Heart right ventricle (tissue), 16 donors: ENCODE data around the gene FXR1. TPM values are rescaled to one million over a fixed set of nuclear protein-coding genes. Genes with fewer than 3 reads are reported as not detected.

ENCODE experiments used
- ATAC-seq, 8 donors: fragments of 200-7000 bp; cut with Tn5 transposase; one replicate each; pipeline ENCODE4 v1.9.1; 2020; ENCODE audit warnings: mild to moderate bottlenecking in 8 of 8, moderate library complexity in 8 of 8, moderate number of reproducible peaks in 1 of 8
- DNase-seq, 2 donors: peaks; one replicate each; pipeline ENCODE4 v3.0.0-alpha.2; 2020
- H3K27ac ChIP-seq, 10 donors: fragments of 200-600 bp; sonication (generic) in 2 of 10; one replicate each; pipeline versions ENCODE4 v1.5.0 to v1.8.0; 2020 to 2022; ENCODE audit warnings: mild to moderate bottlenecking in 3 of 10
- H3K27me3 ChIP-seq, 7 donors: fragments of 200-600 bp; one replicate each; pipeline ENCODE4 v1.8.0; 2021 to 2022; ENCODE audit warnings: mild to moderate bottlenecking in 2 of 7
- H3K36me3 ChIP-seq, 9 donors: fragments of 200-600 bp; sonication (generic) in 1 of 9; one replicate each; pipeline versions ENCODE4 v1.5.0 to v1.8.0; 2020 to 2022; ENCODE audit warnings: mild to moderate bottlenecking in 2 of 9
- H3K4me1 ChIP-seq, 9 donors: fragments of 200-600 bp; sonication (generic) in 1 of 9; one replicate each; pipeline versions ENCODE4 v1.5.0 to v1.8.0; 2020 to 2022; ENCODE audit warnings: mild to moderate bottlenecking in 4 of 9
- H3K4me3 ChIP-seq, 10 donors: fragments of 200-600 bp; sonication (generic) in 2 of 10; one replicate each; pipeline versions ENCODE4 v1.5.0 to v1.8.0; 2020 to 2022; ENCODE audit warnings: mild to moderate bottlenecking in 7 of 10, moderate library complexity in 2 of 10
- H3K9me3 ChIP-seq, 11 donors: fragments of 200-600 bp in 10 of 11; sonication (generic) in 2 of 11; one replicate each; pipeline versions ENCODE4 v1.5.0 to v1.8.0; 2013 to 2022; ENCODE audit warnings: mild to moderate bottlenecking in 2 of 11, control low read depth in 1 of 11, moderate library complexity in 1 of 11
- CTCF ChIP-seq, 9 donors: fragments of 200-600 bp; sonication (generic) in 2 of 9; IDR thresholded peaks; one replicate each; pipeline versions ENCODE4 v1.5.0 to v1.8.0; 2021 to 2022; ENCODE audit warnings: antibody characterized with exemption in 9 of 9, mild to moderate bottlenecking in 5 of 9, moderate library complexity in 1 of 9
- WGBS, 2 donors: extraction: QIAGEN DNeasy Blood & Tissue Kit; methylation state at CpG; one replicate each; pipeline ENCODE4 v1.1.7; 2013; ENCODE audit warnings: inconsistent platforms in 1 of 2; 5-methylcytosine and 5-hydroxymethylcytosine counted together
- intact Hi-C, 10 donors: fragments of 100-400 bp; cut with DNase I; formaldehyde crosslinking; loops; one replicate each; pipeline versions ENCODE4 v1.11.1 to v1.14.2; 2022
- polyA plus RNA-seq, 2 donors: library from polyadenylated mRNA; stranded (reverse); fragments of 200-250 nt; gene quantifications; one replicate each; pipeline ENCODE4 v1.2.3, GENCODE V29; 2013
- total RNA-seq, 10 donors: library from RNA; stranded (reverse); fragmentation: NEBNext Ultra II Directional in 3 of 10; extraction: Animal tissue kit (Norgen Biotek cat#: 25700) in 3 of 10; gene quantifications; one replicate each; pipeline versions ENCODE4 v1.2.1 to v1.2.4, GENCODE V29; 2021 to 2023
- donor health status: Arrhythmogenic right ventricular cardiomyopathy.
- donor health status: ischemic (EF 13 %, LVEDD 7.1; RV severe dilation, severe dysfunction).
- donor health status: healthy with polysubstance abuse.
- donor health status: DM: no; HTN: yes; CAD: no.
- donor health status: DM: no; HTN: no; CAD: no.
- donor health status: ischemic (EF 25% LVEDD 6.9; RV normal size, moderate dysfunction).
- donor health status: ischemic (EF 25% LVEDD 5.7; RV mildly dilated, moderate dysfunction).
- donor health status: healthy.
- donor health status: DM: yes; HTN: yes; CAD: no.
- donor health status: Ischemic cardiomyopathy.
- donor health status: ischemic (EF 35%, LVEDD 5.7; RV mildly dilated, moderate dysfunction).
- donor health status: nonischemic (EF 11% LVEDD 7.7; RV severe dilation, severe dysfunction).
- donor health status: DM: yes; HTN: yes; CAD: no.
- donor health status: PGD.
- donor health status: ischemic (EF 29% LVEDD 5.4; RV normal size, mild dysfunction).
- donor health status: nonischemic (EF 23%, LVEDD 6.1; RV moderate dilation, normal function).

FXR1 gene
- total and polyA plus RNA-seq, 12 donors = 69.6 to 314 (median 268) TPM

DNA sequence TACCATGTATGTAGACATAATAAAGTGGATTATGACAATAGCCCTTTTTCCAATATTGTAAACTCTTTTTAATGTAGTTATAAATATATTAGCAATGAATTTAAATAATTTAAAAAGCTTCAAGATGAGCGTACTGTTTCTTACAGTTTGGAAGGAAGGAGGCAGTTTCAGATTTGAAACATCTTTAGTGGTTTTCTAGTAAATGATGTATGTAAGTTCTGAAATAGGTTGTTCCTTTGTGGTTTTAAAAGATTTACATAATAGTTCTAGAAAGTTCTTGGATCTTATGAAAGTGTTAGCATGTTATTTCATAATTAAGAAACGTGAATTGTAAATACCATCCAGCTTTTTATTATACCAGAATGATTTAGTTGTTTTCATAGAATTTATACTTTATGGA is 61.1 kb downstream of the FXR1 start:
- H3K9me3 ChIP-seq = no peaks in the 10 kb centered on the region
- TF ChIP-seq CTCF (IDR thresholded peaks at IDR 0.05) = no peak
- no peak for DNase-seq
- H3K4me3 ChIP-seq = no peak overlapping the region
- intact Hi-C loops = loop anchor here in 1 of 10 donors (5.0 kb wide), 1 partner anchor 61 kb away; the partner anchor contains the start of gene FXR1
- WGBS, 2 donors = 88 to 94% methylated on average over 2 of the region's 2 CpGs
- H3K27me3 ChIP-seq = no peaks in the 10 kb centered on the region
- ATAC-seq = no peak
- H3K36me3 ChIP-seq = peaks cover 0 to 98% (median 33%) of the 10 kb centered on the region in 9 donors
- no peak overlapping the region for H3K27ac ChIP-seq
- H3K4me1 ChIP-seq = peaks cover 0 to 14% (median 0%) of the 10 kb centered on the region in 9 donors

DNA sequence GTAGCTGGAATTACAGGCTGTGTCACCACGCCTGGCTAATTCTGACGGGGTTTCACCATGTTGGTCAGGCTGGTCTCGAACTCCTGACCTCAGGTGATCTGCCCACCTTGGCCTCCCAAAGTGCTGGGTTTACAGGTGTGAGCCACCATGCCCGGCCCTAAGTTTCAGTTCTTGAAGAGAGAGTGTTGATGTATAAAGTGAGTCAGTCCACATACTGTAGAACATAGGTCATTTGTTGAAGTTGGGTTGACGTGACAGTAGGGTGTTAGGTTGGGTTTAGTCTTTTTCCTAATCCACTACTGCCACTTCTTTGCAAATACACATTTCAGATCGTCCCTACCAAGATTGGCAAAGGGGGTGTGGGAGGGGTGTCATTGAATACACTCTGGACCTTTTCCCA is 61.8 kb downstream of the FXR1 start:
- 91 to 93% methylated on average over 6 of the region's 6 CpGs for WGBS, 2 donors
- peaks cover 0 to 98% (median 26%) of the 10 kb centered on the region in 9 donors for H3K36me3 ChIP-seq

DNA sequence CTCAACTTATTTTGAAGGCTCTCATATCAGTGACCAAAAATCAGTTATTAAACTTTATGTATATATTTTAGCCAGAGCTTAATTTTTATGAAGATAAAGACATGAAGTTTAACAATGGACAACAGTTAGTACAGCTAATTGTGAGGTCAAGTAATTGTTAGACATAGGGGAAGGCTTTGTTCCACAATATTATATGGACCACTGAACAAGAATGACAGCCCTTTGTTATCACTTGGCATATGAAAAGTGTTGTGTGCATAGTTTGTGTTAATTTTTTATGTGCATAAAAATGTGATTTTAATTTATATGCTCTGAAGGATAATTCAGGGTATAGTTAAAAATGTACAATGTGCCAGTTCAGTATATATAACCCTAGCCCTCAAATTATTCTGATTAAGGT is 65.0 kb downstream of the FXR1 start:
- H3K27ac ChIP-seq = no peak overlapping the region

More for the DNA sequence above, 61.8 kb downstream of the FXR1 start:
- DNase-seq (no peak), ATAC-seq (no peak)
- no peak for TF ChIP-seq CTCF (IDR thresholded peaks at IDR 0.05)
- Histone ChIP-seq H3K9me3 (no peaks in the 10 kb centered on the region), H3K4me3 (no peak overlapping the region), H3K27ac (peak overlapping the region in 1 of 10 donors; percentile 4), H3K27me3 (no peaks in the 10 kb centered on the region), H3K4me1 (peaks cover 0 to 14% (median 2%) of the 10 kb centered on the region in 9 donors)
- intact Hi-C loops = loop anchor here in 1 of 10 donors (5.0 kb wide), 1 partner anchor 62 kb away; the partner anchor contains the start of gene FXR1

DNA sequence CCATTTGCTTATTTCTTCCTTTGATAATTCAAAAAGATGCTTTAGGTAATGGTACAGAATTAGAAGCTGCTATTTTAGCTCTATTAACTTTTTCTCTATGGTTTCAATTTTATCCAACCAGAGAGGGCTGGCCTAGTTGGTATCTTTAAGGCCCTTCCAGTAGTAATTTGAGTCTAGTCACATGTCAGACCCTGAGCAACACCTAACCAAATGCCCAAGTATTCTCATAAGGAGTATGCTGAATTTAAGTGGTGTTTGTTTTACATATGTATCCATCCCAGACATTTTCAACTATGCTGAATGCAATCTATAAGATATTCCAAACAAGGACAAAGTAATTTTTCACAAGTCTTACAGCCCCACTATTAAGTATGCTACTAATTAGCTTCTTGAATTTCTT is 67.5 kb downstream of the FXR1 start:
- Histone ChIP-seq H3K9me3 (no peaks in the 10 kb centered on the region), H3K4me1 (peaks cover 0 to 43% (median 8%) of the 10 kb centered on the region in 9 donors), H3K4me3 (no peak overlapping the region), H3K36me3 (peaks cover 0 to 98% (median 12%) of the 10 kb centered on the region in 9 donors), H3K27ac (peak overlapping the region in 7 of 10 donors; percentile 30 to 80 (median 73)), H3K27me3 (no peaks in the 10 kb centered on the region)
- intact Hi-C loops = loop anchor here in 4 of 10 donors (5.0 to 10.0 kb wide), 3 partner anchors 68 to 375 kb away; partner anchors contain the start of genes TTC14 (in 2 of the 4) and FXR1 (in 1 of the 4)
- peak in 4 of 8 donors; percentile 24 to 38 (median 26) for ATAC-seq
- DNase-seq = no peak
- no peak for TF ChIP-seq CTCF (IDR thresholded peaks at IDR 0.05)

More for the DNA sequence above, 65.0 kb downstream of the FXR1 start:
- no peak for ATAC-seq
- Histone ChIP-seq H3K9me3 (no peaks in the 10 kb centered on the region), H3K27me3 (no peaks in the 10 kb centered on the region), H3K36me3 (peaks cover 0 to 95% (median 10%) of the 10 kb centered on the region in 9 donors), H3K4me1 (peaks cover 0 to 43% (median 8%) of the 10 kb centered on the region in 9 donors), H3K4me3 (no peak overlapping the region)
- TF ChIP-seq CTCF (IDR thresholded peaks at IDR 0.05) = no peak
- DNase-seq = no peak
- intact Hi-C loops = no loop called here
